GM12892 (cell line): ENCODE results near the gene MAGEB1. TPM values are rescaled to one million over a fixed set of nuclear protein-coding genes. Genes with fewer than 3 reads are reported as not detected.

Experiments used
- DNase-seq: peaks from one replicate; pipeline ENCODE4 v3.0.0; 2011; ENCODE audit not compliant: insufficient read length
- FAIRE-seq: peaks from 2 replicates; lab custom pipeline; 2011; peaks lifted over from hg19 to GRCh38; lab: Jason Lieb, UNC
- POLR2A ChIP-seq: IDR thresholded peaks from 2 replicates; pipeline ENCODE4 v1.6.1; 2011; ENCODE audit warnings: low read depth, low read length, control low read depth
- POLR2AphosphoS5 ChIP-seq: IDR thresholded peaks from 2 replicates; pipeline ENCODE4 v1.6.1; 2011; ENCODE audit warnings: low read depth, low read length, control low read depth
- TAF1 ChIP-seq: IDR thresholded peaks from 2 replicates; pipeline ENCODE4 v1.6.1; 2011; ENCODE audit warnings: low read depth, mild to moderate bottlenecking, control low read depth, low read length, borderline replicate concordance
- polyA plus RNA-seq: library from polyadenylated mRNA; unstranded; fragments of >200 nt; gene quantifications from one replicate; pipeline ENCODE4 v1.2.1, GENCODE V29; 2012; ENCODE audit warnings: missing spikeins, inconsistent platforms; ENCODE audit not compliant: missing spikeins

MAGEB1 gene, protein sequence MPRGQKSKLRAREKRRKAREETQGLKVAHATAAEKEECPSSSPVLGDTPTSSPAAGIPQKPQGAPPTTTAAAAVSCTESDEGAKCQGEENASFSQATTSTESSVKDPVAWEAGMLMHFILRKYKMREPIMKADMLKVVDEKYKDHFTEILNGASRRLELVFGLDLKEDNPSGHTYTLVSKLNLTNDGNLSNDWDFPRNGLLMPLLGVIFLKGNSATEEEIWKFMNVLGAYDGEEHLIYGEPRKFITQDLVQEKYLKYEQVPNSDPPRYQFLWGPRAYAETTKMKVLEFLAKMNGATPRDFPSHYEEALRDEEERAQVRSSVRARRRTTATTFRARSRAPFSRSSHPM
- polyA plus RNA-seq: not detected

GRCh38 chrX:30246769-30247489 is at the start of gene MAGEB1:
MAGEB1 (plus strand) TSS chrX:30247146; CDS start chrX:30250494, 3,348 bp downstream.
- no peak for DNase-seq
- no peak for TF ChIP-seq POLR2A
- TF ChIP-seq TAF1: no peak
- TF ChIP-seq POLR2AphosphoS5: no peak
- no peak for FAIRE-seq

DNA sequence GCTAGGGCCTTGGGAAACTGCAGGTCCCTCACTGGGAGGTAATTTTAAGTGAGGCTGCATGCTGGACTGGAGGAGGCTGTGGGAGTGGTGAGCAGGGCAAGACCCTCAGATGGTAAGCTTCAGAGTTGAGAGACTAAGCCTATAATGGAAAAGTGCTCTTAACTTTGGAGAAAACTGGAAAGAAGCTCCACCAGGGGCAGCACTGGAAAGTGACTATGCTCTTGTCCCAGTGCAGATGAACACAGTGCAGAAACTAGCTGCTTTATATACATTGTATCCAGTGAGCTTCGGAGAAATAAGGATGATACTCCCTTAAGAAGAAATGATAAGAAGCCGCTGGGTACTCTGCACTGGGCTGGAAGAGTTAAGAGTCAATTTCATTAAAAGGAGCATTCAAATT is 34.8 kb upstream of the MAGEB1 start:
- FAIRE-seq (no peak), DNase-seq (no peak)
- TF ChIP-seq POLR2A: no peak
- no peak for TF ChIP-seq POLR2AphosphoS5
- TF ChIP-seq TAF1: no peak

- FAIRE-seq (no peak), DNase-seq (no peak)
- no peak for TF ChIP-seq POLR2AphosphoS5
- no peak for TF ChIP-seq POLR2A
- TF ChIP-seq TAF1: no peak
Measured at GRCh38 chrX:30215357-30215843, 31.5 kb upstream of the MAGEB1 start, which contains the start of gene MAGEB2. MAGEB2 (plus strand) TSS chrX:30215563; CDS start chrX:30218581, 3,018 bp downstream.

DNA sequence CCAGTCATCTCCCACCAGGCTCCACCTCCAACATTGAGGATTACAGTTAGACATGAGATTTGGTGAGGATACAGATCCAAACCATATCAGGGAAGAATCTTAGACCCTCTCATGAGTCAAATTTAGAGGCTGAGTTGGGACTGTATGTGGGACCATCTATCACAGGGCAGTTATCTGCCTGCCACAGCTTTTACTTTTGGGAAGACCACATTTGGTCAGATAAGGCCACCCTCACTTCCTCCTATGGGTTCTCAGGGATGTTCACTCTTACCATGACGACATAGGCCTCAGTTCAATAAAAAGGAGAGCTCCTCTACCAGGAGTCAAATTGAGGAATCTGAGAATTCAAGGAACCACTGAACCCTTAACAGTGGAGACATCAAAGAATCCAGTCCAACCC is 29.5 kb upstream of the MAGEB1 start:
- FAIRE-seq (no peak), DNase-seq (no peak)
- no peak for TF ChIP-seq TAF1
- TF ChIP-seq POLR2A: no peak
- TF ChIP-seq POLR2AphosphoS5: no peak

- TF ChIP-seq POLR2AphosphoS5 (no peak), POLR2A (no peak), TAF1 (no peak)
- no peak for FAIRE-seq
- no peak for DNase-seq
Measured at GRCh38 chrX:30219372-30219771, 27.6 kb upstream of the MAGEB1 start.

DNA sequence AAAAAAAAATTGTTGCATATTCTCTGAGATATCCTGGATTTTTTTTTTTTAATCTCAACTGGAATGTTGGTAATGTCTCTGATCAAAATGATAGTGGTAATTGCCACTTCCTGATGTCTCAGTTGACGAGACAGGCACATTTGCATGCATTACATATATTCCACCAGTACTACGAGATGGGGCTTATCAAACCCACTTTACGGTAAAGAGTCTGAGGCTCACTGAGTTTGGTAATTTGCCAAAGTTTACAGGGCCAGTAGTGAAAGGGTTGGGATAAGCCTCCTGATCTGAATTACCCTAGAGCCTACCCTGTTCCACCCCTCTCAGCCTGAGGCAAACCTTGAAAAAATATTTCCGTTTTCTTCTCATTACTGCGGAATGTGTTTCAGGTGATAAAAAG is 26.3 kb upstream of the MAGEB1 start:
- no peak for TF ChIP-seq POLR2AphosphoS5
- no peak for TF ChIP-seq POLR2A
- TF ChIP-seq TAF1: no peak
- DNase-seq (no peak), FAIRE-seq (no peak)

DNA sequence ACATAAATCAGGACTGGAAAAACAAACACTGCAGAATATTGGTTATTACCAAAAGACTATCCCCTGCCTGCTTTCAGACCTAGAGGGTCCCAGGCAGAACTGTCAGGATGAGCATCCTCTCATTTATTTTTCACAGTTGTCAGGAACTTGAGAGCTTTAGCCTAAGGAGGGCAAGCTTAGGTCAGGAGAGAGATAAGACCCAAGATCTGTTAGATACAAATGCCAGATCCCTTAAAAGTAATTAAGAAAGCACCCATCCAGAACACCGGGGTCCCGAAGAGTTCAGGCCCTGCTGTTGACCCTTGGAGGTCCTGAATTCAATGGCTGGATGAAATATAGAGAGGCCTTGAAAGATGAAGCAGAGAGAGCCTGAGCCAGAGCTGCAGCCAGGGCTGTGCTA is 22.4 kb upstream of the MAGEB1 start:
- TF ChIP-seq POLR2A: no peak
- TF ChIP-seq TAF1: no peak
- no peak for TF ChIP-seq POLR2AphosphoS5
- DNase-seq: no peak
- no peak for FAIRE-seq

- no peak for FAIRE-seq
- no peak for TF ChIP-seq POLR2AphosphoS5
- no peak for TF ChIP-seq POLR2A
- no peak for TF ChIP-seq TAF1
- no peak for DNase-seq
Measured at GRCh38 chrX:30228526-30228925, 18.4 kb upstream of the MAGEB1 start.

DNA sequence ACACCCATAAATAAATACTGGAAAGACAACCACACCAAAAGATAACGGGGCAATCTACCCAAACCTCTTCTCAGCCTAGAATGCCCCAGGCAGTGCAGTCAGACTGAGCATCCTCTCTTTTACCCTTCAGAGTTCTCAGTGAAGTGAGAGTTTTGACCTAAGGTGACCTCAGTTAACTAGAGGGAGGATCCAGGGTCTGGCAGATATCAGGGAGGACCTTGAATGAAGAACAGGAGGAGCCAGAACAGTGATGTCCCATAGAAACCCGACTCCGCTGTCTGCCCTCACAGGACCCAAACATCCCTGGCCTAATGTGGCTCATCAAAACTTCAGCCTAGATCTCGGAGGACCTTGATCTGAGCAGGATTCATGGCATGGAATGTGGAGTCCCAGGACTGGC is 16.6 kb upstream of the MAGEB1 start, which contains the start of gene MAGEB3:
Gene MAGEB3 (plus strand): TSS at position 263 of the 400 bp plus-strand sequence. CDS start 5,268 bp downstream, outside the sequence.
- FAIRE-seq (no peak), DNase-seq (no peak)
- no peak for TF ChIP-seq POLR2A
- no peak for TF ChIP-seq POLR2AphosphoS5
- TF ChIP-seq TAF1: no peak

DNA sequence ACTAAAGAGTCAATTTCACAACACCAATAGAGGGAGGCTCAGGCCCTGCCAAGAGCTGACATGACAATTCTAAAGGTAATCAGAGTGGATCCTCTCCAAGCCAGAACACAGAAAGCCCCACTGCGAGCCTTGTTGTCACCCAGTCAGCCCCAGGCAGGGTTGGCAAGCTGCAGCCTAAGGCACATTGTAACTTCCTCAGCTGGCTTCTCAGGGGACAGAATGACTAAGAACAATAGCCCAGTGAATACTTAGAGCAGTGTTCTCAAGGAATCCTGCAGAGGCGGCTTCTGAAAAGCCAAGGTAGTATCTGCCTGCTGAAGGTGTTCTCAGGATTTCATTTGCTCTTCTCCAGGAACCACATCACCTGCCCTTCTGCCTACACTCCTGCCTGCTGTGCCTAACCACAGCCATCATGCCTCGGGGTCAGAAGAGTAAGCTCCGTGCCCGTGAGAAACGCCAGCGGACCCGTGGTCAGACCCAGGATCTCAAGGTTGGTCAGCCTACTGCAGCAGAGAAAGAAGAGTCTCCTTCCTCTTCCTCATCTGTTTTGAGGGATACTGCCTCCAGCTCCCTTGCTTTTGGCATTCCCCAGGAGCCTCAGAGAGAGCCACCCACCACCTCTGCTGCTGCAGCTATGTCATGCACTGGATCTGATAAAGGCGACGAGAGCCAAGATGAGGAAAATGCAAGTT is 5.1 kb upstream of the MAGEB1 start, which contains the start of gene MAGEB4:
Gene MAGEB4 (plus strand): TSS at position 277 of the 692 bp plus-strand sequence. CDS start 136 bp downstream, at position 413.
- TF ChIP-seq POLR2A (no peak), POLR2AphosphoS5 (no peak), TAF1 (no peak)
- DNase-seq: no peak
- no peak for FAIRE-seq

DNA sequence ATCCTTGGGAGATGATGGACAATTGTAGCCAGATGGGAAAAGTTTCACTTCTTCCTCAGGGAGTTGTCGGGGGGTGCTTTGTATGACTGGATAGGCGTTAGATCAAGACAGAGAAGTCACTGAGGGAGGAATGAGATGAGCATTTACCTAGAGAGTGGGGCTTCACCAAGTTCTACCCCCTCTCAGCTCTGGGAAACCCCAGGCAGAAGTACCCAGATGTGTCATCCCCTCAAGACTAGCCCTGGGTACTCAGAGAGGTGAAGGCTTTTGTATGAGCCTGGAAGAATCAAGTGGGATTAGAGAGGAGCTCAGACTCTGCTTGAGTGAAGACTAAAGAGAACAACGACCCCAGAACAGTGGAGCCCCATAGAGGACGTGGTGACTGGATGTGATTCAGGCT is 1.9 kb downstream of the MAGEB1 start:
- no peak for FAIRE-seq
- TF ChIP-seq TAF1: no peak
- no peak for TF ChIP-seq POLR2A
- TF ChIP-seq POLR2AphosphoS5: no peak
- no peak for DNase-seq
